ENCODE results near the gene HNRNPM.

The HNRNPM gene

DNA sequence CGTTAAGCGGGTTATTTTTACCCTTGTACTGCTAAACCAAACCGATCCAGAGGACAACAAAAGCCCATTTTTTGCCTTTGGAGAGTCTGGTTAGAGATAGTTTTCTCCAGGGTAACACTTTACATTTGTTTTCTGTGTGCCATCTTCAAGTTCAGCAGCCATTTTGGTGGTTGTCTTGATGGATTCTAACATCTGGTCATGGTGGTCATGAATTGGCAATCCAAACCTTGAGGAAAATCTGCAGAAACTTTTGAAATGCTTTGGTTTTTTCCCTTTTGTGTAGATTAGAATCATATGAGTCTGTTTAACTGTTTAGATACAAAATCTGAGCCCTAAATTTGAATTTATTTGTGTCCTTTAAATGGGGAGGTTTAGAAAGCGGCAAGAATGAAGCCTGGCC, 16.6 kb downstream of the HNRNPM start:
- DNase-seq, result no peak

DNA sequence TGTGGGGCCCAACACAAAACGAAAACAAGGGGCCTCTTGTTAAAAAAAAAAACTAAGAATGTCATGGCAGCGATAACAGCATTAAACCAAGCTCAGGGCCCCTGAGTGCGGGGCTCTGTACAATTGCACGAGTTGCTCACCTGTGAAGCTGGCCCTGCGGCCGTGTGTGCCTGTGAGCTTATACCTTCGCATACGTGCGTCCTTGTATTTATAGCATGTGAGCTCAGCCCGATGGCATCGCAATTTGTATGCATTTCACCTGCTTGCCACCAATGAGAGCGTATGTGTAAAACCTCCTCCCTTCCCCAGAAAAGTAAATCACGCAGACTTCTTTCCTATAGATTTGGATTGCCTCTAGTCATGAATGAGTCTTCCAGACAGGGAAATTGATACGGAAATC, 17.1 kb downstream of the HNRNPM start:
- DNase-seq, result no peak

DNA sequence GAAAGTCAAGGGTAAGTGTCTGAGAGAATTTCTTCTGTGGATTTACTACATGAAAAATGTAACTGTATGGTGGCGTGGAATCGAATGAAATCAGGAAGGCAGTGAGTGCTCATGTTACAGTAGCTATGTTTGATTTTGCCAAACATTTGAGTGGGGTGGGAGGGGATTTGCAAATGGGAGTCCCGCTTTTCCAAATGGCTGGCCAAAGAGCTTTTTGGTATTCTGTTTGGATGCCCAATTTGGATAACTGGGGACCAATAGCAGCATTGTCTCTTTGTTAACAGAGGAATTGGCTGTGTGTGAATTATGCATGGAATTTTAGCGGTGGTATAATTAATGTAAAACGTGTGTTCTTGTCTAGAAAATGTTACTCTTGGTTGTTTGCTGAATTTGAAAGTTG, 17.8 kb downstream of the HNRNPM start:
- no peak for DNase-seq

DNA sequence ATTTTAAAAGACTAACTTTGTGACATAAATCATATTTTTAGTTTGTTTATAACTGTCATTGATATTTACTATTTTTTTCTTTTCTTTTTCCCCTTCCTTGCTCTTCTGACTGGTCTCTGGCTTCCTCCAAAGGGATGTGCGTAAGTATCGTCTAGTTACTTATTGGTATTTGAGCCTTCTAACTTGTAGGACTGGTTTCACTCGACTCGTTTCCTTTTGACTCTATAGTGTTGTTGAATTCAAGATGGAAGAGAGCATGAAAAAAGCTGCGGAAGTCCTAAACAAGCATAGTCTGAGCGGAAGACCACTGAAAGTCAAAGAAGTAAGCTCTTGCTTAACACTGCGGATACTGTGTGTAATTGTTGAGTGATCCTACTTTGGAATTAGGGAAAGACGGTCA, 18.6 kb downstream of the HNRNPM start:
- no peak for DNase-seq

DNA sequence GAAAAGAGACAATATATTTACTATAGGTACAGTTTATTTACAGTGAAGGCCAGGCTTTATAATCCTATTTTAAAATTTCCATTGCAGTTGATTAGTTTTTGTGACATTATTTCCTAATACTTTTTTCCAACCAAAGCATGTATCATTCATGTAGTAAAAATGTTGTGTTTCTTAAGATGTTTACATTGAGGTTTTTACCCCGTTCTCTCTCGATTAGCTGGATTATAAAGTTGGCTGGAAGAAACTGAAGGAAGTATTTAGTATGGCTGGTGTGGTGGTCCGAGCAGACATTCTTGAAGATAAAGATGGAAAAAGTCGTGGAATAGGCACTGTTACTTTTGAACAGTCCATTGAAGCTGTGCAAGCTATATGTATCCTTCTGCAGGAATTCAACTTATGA, 21.2 kb downstream of the HNRNPM start:
- no peak for DNase-seq

DNA sequence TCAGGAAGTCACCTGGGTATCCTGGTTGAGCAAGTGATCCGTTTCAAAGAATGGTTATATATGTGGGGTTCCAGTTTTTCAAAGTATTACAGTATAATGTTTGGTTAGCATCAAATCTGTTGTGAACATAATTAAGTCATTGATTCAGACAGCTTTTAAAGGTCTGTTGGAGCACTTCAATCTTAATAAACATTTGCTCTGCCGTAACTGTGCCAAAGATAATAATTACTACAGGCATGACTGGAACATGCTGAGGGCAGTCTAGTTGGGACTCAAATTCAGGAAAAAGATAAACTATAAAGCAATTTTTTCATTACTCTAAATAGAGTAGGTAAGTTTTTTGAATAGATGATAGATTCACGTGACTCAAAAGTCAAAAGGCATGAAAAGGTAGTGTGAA, 23.3 kb downstream of the HNRNPM start:
- no peak for DNase-seq

DNA sequence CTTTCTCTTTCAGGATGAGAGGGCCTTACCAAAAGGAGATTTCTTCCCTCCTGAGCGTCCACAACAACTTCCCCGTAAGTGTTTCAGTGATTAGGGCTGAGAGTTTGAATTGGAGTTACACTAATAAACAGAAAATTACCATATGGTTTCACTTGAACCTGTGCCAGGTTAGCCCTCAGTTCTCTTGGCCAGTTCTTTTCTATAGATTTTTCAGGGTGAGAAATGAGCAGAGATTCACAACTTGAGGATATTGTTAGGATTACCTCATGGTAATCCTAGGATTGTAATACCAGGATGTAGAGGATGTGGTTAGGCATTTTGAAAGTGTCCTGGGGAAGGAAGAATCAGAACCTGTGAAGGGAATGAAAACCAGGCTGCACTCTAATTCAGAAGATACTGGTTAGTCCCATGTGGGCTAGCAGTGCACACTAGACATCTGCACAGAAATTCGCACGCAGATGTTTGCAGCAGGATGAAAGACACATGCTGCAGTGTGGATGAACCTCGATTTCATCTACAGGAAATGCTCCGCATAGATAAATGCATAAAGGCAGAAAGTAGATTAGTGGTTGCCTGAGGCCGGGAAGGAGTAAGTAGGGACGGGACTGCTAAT, 24.1 kb downstream of the HNRNPM start:
- DNase-seq, result no peak

DNA sequence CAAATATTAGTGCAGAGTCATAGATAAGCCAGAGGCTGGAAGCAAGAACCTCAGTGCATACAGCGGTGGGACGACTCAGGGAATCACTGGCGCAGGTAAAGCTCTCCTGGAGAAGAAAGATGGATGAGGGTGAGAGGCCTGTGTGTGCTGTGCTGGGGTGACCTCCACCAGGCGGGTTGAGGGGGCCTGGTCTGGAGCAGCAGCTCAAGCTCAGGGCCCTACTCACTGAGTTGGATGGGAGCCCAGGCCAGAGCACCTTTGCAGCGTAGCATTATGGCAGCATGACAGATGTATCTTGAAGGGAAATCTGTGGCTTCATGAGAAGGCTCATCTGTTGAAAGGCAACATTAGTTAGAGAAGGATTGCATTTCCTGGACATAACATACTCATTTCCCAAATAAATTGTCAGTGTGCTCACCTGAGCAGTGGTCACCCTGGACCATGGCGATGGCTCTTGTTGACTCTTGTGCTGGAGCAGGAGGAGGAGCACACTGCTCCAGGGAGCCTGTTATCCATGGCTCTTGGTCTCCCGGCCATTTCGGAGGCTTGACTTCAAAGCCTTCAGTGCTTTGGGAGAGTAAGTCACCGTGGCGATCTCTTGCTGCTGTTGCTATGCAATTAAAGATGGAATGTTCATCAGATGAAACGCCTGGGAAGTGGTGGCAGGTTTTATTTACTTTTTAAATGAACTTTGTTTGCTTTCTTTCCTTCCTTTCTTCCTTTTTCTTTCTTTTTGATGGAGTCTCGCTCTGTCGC, 25.0 kb downstream of the HNRNPM start:
- no peak for DNase-seq

DNA sequence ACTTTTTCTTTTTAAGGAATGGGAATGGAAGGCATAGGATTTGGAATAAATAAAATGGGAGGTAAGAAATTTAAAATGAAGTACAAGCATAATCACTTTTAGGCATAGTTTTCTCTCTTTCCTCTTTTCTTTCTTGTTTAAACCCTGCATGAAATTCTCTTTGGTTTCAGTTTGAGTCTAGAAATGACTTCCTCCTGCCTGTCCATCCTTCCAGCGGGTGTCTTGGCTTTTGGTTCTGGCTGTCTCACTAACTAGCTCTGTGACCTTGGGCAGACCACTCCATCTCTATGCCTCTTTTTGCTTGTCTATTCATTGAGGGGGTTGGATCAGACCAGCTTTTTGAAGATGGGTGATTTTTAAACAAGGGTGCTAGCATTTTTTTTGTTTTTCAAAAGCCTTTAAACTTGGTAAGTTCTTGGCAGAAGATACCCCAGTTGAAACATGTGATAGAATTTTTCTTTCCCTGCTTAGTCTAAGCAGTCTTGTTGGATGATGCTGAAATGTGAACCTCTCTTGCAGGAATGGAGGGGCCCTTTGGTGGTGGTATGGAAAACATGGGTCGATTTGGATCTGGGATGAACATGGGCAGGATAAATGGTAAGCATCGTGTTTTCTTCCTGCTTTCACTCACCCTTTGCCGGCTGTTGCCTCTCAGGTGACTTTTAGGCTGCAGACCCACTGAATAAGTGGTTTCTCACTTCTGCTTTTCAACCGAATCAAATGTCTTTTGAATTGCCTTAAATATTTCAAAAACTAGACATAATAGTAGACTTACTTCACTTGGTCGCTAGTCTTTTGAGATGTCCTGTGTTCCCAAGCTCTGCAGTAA, 29.1 kb downstream of the HNRNPM start:
- peak; percentile 57 for DNase-seq

DNA sequence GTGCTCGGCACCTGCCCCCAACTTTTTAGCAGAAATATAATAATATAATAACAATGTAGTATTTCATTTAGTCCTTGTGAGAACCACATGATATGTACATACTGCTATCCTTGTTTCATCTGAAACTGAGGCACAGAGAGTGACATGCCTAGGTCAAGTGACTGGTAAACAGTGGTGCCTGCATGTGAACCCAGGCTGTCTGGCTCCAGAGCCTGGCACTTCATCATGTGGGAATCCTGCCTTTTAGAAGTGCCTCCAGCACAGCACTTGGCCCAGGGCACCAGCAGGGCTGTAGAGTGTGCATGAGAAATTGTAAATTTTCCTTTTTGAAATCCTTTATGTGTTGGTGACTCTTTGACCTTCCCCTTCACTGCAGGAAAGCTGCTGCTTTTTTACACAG, 30.2 kb downstream of the HNRNPM start:
- DNase-seq, result no peak

DNA sequence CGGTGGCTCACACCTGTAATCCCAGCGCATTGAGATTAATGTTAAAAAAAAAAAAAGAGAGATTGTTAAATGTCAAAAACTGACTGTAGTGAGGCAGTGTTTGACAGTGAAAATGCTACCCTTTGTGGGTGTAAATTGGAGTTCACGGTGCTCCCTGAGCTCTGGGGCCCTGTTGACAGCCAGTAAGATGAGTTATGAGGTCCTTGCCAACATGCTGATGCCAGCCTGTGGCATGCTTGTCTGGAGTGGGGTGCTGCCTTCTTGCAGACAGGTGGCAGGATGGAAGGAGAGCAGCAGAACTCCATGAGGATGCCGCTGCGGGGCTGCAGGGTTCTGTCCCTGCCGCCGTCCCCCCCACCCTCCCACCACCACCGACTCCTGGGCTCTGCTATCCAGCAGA, 31.7 kb downstream of the HNRNPM start:
- DNase-seq, result no peak

DNA sequence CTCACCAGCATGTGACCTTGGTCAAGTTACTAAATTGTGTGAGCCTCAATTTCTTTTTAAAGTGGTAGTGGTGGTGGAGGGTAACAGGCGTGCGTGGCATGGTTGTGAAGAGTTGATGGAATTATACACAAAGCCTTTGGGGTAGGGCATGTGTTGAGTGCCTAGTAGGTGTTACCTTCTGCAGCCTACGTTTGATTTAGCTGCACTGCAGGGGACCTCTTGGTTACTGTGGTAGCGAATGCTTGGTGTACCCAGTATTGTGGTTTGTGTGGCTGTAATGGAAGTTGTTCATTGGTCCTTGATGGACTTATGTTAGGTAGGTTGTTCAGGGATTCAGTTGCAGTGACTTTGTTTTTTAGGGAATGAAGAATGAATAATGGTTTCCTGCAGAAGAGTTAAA, 33.1 kb downstream of the HNRNPM start:
- no peak for DNase-seq

DNA sequence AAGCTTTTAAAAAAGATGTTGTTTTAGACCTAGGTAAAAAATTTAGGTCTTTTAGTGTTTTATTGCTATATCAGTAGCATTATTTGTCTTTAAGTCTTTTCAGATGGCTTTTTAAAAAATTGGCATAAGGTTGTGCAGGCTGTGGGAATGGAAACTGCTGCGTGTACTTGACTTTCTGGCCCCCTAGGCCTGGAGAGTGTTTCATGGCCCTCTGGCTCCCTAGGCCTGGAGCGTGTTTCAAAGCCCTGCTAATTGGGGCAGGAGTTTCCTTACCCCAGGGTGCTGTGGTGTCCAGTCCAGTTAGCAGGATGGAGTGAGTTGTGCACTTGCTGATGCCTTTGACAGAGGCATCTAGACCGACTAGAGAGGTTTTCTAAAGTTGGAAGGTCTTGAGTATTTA, 33.8 kb downstream of the HNRNPM start:
- DNase-seq, result no peak

DNA sequence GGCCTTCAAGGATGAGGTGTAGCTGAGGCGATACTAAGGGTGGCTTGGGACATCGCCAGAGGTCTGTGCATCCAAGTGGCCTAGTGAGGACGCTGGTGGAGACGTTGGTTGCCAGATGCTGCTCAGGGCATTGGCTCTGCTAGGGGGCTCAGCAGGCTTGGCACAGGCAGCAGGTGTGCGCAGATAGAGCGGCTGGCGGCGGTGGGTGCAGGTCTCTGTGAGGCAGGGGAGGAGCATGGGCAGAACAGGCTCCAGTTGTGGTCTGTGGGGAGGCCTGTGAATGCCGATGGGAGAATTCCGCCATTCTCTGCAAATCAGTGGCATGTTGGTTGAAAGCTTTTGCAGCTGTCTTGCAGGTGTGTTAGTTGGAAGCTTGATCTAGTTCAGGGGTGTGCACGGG, 36.4 kb downstream of the HNRNPM start:
- DNase-seq, result no peak

DNA sequence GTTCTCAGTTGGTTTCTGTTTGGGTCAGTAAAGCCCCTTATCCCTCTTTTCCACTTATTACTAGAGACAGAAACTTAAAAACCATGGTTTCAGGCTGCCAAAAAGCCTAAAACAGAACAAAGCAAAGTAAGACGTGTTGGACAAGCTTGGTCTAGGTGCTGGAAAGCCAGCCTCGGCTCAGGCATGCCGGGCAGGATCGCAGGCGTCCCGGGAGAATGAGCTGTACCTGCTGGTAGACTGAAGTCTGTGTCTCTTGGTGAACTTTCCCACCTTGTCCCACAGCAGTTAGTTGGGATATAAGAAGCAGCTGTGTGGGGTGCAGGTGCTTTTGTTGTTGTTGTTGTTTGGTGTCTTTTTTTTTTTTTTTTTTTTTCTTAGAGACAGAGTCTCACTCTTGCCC, 36.8 kb downstream of the HNRNPM start:
- DNase-seq, result no peak

DNA sequence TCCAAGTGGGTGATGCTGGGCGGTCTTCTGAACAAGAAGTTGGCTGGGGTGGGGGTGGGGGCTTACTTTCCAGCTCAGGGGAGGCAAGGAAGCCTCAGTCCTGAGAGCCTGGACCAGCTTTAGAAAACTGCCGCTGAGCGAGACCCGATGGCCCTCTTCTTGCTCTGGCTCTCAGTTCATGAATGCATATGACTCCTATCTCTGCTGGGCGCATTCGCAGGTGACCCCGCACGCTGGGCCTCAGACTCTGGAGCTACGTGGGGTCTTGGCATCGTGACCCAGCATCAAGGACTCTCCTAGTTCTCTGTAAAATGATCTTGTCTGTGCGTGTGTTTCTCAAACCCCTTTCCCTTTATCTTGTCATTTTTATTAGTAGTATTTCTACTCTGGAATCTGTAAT, 37.9 kb downstream of the HNRNPM start:
- no peak for DNase-seq

DNA sequence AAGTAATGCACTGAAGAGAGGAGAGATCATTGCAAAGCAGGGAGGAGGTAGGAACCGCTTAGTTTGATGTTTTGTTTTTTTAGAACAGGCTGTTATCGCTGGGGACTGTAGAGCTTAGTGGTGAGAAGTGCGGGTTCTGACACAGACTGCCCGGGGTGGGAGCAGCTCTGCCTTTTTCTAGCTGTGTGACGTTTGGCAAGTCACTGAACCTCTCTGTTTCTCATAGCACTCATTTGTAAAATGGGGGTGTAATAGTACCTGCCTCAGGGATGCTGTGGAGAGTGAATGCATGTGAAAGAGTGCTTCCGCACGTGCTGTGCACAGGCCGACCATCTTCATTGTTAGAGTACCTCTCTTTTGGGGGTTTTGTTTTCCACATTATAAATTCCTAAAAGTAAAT, 38.4 kb downstream of the HNRNPM start:
- DNase-seq, result no peak

DNA sequence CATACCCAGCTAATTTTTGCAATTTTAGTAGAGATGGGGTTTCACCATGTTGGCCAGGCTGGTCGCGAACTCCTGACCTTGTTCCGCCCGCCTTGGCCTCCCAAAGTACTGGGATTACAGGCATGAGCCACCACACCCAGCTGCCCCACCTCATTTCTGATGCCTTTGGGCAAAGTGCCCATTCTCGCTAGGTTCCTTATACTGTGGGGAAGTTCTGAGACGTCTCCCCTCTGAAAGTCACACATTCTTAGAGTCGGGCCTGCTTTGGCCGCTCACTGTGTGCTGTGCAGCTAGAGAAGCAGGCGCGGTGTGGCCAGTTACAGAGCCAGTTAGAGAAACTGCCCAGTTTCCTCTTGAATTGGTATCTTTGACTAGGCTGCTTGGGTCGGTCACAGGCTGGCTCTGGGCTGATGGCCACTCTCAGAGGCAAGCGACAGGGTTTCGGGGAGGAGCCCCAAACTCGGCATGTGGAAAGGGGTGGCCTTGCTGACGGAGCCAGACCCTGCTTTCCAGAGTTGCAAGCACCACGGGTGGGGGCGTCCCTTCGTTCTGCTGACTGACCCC, 39.6 kb downstream of the HNRNPM start:
- peak; percentile 86 for DNase-seq

DNA sequence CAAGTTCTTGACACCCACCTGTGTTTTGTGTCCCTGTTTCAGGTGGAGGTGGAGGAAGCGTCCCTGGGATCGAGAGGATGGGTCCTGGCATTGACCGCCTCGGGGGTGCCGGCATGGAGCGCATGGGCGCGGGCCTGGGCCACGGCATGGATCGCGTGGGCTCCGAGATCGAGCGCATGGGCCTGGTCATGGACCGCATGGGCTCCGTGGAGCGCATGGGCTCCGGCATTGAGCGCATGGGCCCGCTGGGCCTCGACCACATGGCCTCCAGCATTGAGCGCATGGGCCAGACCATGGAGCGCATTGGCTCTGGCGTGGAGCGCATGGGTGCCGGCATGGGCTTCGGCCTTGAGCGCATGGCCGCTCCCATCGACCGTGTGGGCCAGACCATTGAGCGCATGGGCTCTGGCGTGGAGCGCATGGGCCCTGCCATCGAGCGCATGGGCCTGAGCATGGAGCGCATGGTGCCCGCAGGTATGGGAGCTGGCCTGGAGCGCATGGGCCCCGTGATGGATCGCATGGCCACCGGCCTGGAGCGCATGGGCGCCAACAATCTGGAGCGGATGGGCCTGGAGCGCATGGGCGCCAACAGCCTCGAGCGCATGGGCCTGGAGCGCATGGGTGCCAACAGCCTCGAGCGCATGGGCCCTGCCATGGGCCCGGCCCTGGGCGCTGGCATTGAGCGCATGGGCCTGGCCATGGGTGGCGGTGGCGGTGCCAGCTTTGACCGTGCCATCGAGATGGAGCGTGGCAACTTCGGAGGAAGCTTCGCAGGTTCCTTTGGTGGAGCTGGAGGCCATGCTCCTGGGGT, 41.0 kb downstream of the HNRNPM start:
- DNase-seq, result no peak

DNA sequence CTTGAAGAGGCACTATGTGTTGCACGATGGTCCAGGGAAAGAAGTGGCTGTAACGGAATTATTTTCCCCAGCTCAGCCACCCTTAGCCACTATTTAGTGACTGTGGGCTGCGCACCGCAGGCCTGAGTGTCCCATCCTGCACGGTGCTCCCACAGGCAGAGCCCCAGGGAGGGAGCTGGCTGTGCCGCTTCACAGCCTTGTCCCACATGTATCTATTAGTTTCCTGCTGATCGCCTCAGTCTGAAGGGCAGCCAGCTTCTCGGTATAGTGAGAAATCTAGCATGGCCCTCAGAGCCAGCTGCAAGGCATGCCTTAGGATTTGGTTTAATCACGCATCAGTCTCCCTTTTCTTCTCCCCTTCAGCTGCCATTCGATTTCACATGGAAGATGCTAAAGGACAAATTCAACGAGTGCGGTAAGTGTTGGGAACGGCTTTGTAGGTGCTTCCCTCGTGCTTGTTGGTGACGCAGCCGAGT, 41.9 kb downstream of the HNRNPM start:
- no peak for DNase-seq

DNA sequence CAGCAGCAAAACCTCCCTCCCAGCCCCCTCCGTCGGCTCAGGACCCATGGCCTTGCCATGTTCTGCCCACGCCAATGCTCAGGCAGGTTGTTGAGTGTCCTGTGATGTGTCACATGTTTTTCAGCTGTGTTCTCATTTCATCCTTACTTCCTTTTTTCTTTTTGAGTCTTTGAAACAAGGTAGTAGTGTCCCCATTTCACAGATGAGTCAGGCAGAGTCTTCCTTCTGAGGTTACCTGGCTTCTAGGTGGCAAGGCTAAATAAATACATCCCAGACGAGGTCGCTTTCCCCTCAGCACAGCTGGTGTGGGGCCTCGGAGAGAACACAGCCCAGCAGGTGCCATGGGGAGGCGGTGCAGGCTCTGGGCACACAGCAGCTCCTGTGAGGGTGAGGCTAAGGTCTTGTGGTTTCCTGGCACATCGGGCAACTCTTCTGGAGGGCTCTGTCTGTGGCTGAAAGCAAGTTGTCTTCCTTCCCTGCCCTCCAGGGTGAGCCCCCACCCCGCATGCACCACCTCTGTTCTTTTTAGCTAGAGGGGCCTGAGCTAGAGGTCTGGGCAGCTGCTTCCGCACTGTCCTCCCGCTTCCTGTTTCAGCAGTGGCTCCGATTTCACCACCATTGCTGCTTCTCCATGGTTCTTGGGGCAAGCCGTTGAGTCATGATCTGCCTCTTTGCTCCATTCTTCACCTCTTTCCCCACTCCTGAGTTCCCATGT, 42.5 kb downstream of the HNRNPM start:
- peak; percentile 91 for DNase-seq

DNA sequence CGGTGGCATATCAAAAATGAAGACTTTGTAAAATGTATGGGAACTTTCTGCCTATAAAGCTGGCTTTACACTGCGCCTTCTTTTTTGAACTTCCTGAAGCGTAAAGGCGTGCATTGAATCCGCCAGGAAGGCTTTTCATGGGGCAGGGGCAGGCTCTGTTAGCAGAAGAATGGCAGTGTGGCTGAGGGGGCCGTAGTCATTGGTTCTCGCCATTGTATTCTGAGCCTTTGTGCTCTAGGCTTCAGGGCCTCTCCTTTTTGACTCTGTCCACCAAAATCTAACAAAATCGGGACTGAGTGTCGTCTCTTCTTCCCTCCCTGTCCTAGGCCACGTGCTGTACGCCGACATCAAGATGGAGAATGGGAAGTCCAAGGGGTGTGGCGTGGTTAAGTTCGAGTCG, 43.6 kb downstream of the HNRNPM start:
- DNase-seq, result no peak

Measured in suppressor macrophage treated with lipopolysaccharide for 4 hours (primary cell).